Kidney tubule cell (primary cell): ENCODE measurements around the gene RDH12.
A peak's percentile ranks its signal among the peaks of the same experiment; 100 is the strongest.
"Not testable (repeated sequence)": the region's sequence is repeated elsewhere in the genome, so short reads cannot be mapped to it uniquely, and the experiment has no call there.

Source experiments
- DNase-seq: peaks from one replicate; pipeline ENCODE4 v3.0.0-alpha.2; 2018; ENCODE audit warnings: low spot score

Gene RDH12

GRCh38 chr14:67701492-67701891 is at the start of gene RDH12:
TSS of gene RDH12 (plus strand) at chr14:67701886. CDS start at chr14:67722643, 20,757 bp downstream.
- not testable (repeated sequence) for DNase-seq

GRCh38 chr14:67652189-67652588 is 49.5 kb upstream of the RDH12 start:
- no peak for DNase-seq

DNA sequence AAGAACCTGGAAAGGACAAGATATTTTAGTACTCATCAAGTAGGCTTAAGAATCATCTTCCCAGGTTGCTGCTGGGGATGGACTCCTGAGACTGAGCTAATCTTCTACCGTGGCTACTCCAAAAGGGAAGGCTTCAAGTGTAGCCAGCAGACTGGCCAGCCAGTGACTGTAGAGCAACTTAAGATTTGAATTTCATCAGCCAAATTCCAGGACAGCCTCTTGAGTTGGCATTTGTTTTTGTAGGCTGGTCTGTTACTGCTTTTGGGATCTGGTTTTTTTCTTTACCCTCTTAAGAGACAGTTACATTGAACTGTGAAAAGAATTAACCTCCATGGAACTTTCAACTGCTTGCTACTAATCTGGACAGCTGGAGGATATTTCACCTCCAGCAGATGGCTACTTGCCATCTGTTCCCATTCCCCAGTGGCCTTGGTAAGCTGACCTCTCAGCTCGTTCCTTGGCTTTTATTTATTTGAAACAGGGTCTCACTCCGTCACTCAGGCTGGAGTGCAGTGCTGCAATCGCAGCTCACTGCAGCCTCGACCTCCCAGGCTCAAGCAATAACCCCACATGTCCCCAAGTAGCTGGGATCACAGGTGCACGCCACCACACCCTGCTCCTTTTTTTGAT is 47.9 kb upstream of the RDH12 start:
- DNase-seq, result no peak

DNA sequence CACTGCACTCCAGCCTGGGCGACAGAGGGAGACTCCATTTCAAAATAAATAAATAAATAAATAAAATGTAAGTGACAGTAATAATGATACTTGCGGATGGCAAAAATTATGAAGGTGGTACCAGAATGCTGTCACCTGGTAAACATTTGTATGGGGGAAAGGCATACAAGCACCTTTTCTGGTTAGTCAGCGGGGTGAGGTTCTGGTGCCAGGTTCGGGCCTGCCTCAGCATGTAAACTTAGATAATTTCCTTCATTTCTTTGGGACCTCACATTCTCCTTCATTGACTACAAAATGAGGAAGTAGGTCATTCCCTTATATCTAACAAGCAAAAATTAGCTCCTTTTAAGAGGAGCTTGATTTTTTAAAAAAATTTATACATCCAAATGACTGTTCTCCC is 38.1 kb upstream of the RDH12 start:
- DNase-seq, result no peak

GRCh38 chr14:67665868-67666267 is 35.8 kb upstream of the RDH12 start:
- no peak for DNase-seq

GRCh38 chr14:67666750-67667449 is 34.8 kb upstream of the RDH12 start:
- peak; percentile 64 for DNase-seq

- no peak for DNase-seq
Observed at GRCh38 chr14:67668559-67668958, 33.1 kb upstream of the RDH12 start.

DNA sequence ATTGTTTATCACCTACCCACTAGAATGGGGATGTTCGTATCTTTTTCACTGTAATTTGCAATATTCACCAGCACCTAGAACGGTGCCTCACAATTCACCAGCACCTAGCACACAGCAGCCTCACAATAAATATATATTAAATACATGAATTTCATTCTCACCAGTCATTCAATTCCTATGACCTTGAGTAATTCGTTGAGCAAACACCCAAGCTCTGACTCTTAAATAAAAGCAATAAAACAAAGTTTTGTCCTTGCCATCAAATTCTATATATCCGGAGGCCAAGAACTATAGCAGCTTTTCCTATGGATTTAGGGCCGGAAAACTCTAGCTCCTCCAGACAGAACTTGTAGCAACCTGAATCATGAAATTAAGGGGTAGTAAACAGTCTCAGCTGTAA is 28.2 kb upstream of the RDH12 start:
- DNase-seq, result peak; percentile 24

- DNase-seq, result peak; percentile 70
Observed at GRCh38 chr14:67674139-67674479, 27.6 kb upstream of the RDH12 start.

DNA sequence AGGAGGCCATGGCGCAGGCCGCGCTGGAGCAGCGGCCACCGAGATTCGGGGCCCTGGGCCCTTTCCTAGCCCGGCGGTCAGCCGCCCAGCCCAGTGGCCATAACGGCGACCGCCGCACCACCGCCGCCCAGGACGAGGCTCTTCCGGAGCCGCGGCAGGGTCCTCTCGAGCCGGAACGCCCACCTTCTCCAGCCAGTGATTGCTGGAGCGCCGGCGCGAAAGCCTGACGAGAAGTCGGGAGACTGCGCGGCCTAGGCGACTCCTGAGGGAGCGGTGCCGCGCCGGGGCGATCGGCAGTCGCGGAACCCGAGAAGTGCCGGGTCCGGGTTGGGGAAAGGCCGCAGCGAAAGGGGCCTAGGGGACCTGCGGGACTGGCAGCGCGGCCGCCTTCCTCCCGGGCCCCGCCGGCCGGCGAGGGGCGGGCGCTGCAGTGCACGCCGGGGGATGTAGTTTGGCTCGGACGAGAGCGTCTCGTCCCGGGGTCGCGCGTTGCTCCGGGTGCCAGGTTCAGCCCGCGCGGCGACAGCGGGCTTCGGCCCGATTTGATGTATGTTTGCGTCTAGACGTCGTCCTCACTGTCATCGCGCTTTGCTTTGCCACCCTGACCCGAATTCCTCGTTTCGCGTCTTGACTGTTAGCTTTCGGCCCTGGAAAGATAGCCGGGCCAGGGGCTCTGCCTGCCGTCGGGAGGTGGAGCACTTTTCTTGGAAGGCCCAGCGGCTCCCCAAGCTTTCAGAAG is 27.0 kb upstream of the RDH12 start, which contains the start of gene VTI1B:
TSS of gene VTI1B (minus strand) at position 153 of the 739 bp plus-strand sequence. CDS start at position 10, 143 bp downstream.
- DNase-seq, result peak; percentile 83

DNA sequence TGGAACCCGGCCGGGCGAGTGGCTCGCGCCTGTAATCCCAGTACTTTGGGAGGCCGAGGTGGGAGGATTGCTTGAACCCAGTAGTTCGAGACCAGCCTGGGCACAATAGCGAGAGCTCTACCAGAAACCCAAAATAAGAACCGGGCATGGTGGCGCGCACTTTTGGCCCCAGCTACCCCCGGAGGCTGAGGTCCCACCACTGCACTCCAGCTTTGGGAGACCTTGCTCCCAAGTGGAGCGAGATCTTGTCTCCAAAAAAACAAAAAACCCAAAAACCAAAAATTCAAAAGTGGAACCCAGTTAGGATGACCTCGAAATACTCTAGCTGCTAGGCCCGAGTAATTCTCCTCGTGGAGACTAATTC is 26.5 kb upstream of the RDH12 start:
- no peak for DNase-seq

- DNase-seq, result no peak
Observed at GRCh38 chr14:67679006-67679405, 22.7 kb upstream of the RDH12 start.

GRCh38 chr14:67680121-67680602 is 21.5 kb upstream of the RDH12 start:
- peak; percentile 80 for DNase-seq

DNA sequence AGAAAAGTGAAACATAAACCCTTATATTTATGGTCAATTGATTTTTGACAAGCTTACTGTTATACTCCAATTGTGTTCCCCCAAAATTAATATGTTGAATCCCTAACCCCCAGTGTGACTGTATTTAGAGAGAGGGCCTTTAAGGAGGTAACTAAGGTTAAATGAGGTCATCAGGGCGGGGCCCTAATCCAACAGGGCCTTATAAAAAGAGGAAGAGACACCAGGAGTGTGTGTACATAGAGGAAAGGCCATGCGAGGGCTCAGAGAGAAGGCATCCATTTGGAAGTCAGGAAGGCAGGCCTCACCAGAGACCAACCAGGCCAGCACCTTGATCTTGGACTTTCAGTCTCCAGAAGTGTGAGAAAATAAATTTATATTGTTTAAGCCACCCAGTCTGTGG is 20.7 kb upstream of the RDH12 start:
- no peak for DNase-seq

- peak; percentile 80 for DNase-seq
Observed at GRCh38 chr14:67683842-67684241, 17.8 kb upstream of the RDH12 start.

DNA sequence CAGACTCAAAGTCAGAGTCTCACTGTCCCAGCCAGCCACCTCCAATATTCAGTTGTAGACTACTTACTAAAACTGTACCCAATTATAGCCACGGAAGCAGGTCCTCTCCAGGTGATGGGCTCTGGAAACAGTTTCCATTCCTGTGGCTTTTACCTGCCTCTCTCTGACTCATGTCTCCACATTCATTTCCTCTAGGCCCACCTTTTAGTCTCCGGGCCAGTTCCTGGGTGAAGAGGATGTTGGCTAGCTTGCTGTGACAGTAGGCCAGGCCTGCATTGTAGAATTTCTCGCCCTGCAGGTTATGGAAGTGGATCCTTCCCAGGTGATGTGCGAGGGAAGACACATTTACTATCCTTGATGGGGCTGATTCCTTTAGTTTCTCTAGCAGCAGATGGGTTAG is 11.7 kb upstream of the RDH12 start:
- DNase-seq, result peak; percentile 35

- DNase-seq, result peak; percentile 93
Observed at GRCh38 chr14:67694791-67695393, 6.8 kb upstream of the RDH12 start.

GRCh38 chr14:67695394-67695949 is 6.2 kb upstream of the RDH12 start, which contains the start of gene RDH11:
TSS of gene RDH11 (minus strand) at chr14:67695764. CDS start at chr14:67695703, 61 bp downstream.
- DNase-seq, result peak; percentile 92

DNA sequence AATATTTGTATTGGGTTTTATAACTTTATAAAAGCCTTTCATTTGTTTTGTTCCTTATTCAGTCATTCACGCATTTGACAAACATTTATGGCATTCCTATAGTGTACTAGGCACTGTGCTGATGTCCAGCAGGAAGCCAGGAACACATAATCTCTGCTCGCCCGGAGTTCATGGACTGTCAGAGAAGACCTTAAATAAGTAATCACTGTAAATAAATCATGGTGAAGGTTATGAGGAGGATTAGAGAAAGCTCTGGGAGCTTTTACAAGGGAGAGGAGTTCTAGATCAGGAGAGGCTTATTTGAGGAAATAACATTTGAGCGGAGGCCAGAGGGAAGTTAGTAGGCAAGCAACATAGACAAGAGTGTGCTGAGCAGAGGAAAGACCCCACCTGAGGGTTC is 4.7 kb upstream of the RDH12 start:
- no peak for DNase-seq

- DNase-seq, result no peak
Observed at GRCh38 chr14:67698179-67698578, 3.5 kb upstream of the RDH12 start.

- no peak for DNase-seq
Observed at GRCh38 chr14:67703997-67704396, 2.3 kb downstream of the RDH12 start.

DNA sequence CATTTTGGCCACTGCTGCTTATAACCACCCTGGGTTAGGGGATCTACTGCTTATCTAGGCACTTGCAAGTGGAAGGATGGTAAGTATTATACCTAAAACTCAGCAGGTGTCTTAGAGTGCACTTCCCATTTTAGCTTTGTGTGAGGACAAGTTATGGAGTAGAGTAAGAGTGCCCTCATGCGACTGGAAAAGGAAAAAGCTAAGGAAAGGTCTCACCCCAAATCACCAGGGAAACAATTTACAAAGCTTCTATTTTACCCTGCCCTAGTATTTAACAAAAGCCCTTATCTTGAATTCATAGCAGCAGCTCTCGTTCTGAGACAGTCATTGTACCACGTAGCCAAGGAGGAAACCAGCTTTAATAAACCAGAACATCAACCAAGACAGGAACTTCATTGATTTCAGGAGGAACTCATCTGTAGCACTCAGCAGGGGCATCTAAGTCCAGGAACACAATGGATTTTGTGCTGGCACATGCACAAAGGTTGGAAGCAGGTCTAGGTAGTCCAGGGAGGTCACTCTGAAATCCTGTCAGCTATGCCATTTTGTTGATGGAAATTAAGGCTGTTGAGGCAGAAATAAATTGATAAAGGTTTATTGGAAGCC is 2.9 kb downstream of the RDH12 start:
- DNase-seq, result peak; percentile 71
